ACC112 (cell line): Measurements from ENCODE around the gene ZYG11B.
"Not testable (repeated sequence)": the region's sequence is repeated elsewhere in the genome, so short reads cannot be mapped to it uniquely, and the experiment has no call there.

Experiments used
- H2AFZ ChIP-seq: fragments of 200-600 bp; sonication (generic); one replicate; pipeline ENCODE4 v1.6.0; 2017; ENCODE audit warnings: antibody characterized with exemption, low read length; ENCODE audit not compliant: unreplicated experiment
- H3K27ac ChIP-seq: fragments of 200-600 bp; sonication (generic); 2 replicates; pipeline ENCODE4 v1.5.1; 2014; ENCODE audit warnings: low read depth, mild to moderate bottlenecking, antibody characterized with exemption, low read length, moderate library complexity
- H3K27me3 ChIP-seq: fragments of 200-600 bp; sonication (generic); 2 replicates; pipeline ENCODE4 v1.6.1; 2014; ENCODE audit warnings: mild to moderate bottlenecking, antibody characterized with exemption, low read length, moderate library complexity, mixed read lengths; ENCODE audit not compliant: insufficient read depth
- H3K36me3 ChIP-seq: fragments of 200-600 bp; sonication (generic); 2 replicates; pipeline ENCODE4 v1.6.1; 2016; ENCODE audit warnings: mild to moderate bottlenecking, antibody characterized with exemption, low read length, moderate library complexity, mixed read lengths; ENCODE audit not compliant: insufficient read depth
- H3K4me1 ChIP-seq: fragments of 200-600 bp; sonication (generic); one replicate; pipeline ENCODE4 v1.6.1; 2016; ENCODE audit warnings: low read length, mixed read lengths; ENCODE audit not compliant: insufficient read depth, unreplicated experiment, control insufficient read depth
- H3K4me3 ChIP-seq: fragments of 200-600 bp; sonication (generic); 2 replicates; pipeline ENCODE4 v1.5.1; 2014; ENCODE audit warnings: mild to moderate bottlenecking, low read depth, low read length
- H3K79me2 ChIP-seq: fragments of 200-600 bp; sonication (generic); one replicate; pipeline ENCODE4 v1.6.0; 2016; ENCODE audit warnings: low read length; ENCODE audit not compliant: control insufficient read depth, unreplicated experiment, insufficient read depth

Gene ZYG11B

DNA sequence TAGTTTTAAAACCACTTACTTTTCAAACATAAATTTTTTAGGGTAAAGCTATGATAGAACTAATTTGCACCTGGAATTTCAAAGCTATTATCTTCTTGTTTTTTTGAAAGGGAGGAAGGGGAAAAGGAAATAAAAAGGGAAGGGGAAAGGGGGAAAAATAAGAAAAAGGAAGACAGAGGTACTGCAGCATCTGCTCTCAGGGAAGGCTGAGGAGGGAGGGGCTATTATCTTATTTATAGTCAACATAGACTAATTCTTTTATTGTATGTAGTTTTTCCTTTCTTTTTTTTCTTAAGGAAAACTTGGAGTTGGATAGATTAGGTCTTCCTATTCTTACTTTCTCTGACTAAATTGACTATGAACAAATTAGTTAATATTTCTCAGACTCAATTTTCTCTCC is 74.8 kb downstream of the ZYG11B start:
- H3K4me3 ChIP-seq = no peak overlapping the region
- H3K27ac ChIP-seq = no peak overlapping the region
- no peak overlapping the region for H2AFZ ChIP-seq
- no peaks in the 10 kb centered on the region for H3K79me2 ChIP-seq
- peaks cover 3% of the 10 kb centered on the region; the same call in 1 of the 2 replicates for H3K36me3 ChIP-seq
- H3K27me3 ChIP-seq = no peaks in the 10 kb centered on the region
- peaks cover 2% of the 10 kb centered on the region for H3K4me1 ChIP-seq

DNA sequence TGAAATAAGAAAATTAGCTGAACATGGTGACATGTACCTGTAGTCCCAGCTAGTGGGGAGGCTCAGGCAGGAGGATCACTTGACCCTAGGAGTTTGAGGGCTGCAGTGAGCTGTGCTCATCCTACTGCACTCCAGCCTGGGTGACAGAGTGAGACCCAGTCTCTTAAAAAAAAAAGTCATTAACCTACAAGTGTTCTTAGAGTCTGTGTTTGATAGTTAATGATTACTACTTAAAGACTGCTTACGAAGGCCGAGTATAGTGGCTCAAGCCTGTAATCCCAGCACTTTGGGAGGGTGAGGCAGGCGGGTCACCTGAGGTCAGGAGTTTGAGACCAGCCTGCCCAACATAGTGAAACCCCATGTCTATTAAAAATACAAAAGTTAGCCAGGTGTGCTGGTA is 77.8 kb downstream of the ZYG11B start:
- not testable (repeated sequence) for H3K4me1 ChIP-seq, H3K27me3 ChIP-seq, H3K4me3 ChIP-seq, H3K79me2 ChIP-seq, H2AFZ ChIP-seq, H3K27ac ChIP-seq, H3K36me3 ChIP-seq

DNA sequence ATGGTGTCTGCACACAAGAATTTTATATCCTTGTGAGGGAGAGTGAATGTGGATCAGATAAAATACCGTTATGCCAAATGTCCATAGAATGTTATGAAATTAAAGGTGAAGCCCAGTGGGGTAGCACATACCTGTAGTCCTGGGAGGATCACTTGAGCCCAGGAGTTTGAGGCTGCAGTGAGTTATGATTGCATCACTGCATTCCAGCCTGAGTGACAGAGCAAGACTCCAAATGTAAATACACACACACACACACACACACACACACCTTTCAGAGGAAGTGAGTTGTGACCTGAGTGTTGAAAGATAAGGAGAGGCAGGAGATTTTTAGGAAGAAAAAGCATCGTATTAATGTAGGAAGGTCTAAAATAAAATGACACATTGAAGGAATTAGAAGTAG is 88.2 kb downstream of the ZYG11B start:
- no peaks in the 10 kb centered on the region for H3K27me3 ChIP-seq
- no peak overlapping the region for H2AFZ ChIP-seq
- no peaks in the 10 kb centered on the region for H3K79me2 ChIP-seq
- H3K36me3 ChIP-seq = peaks cover 5% of the 10 kb centered on the region
- no peaks in the 10 kb centered on the region for H3K4me1 ChIP-seq
- no peak overlapping the region for H3K27ac ChIP-seq
- H3K4me3 ChIP-seq = no peak overlapping the region

DNA sequence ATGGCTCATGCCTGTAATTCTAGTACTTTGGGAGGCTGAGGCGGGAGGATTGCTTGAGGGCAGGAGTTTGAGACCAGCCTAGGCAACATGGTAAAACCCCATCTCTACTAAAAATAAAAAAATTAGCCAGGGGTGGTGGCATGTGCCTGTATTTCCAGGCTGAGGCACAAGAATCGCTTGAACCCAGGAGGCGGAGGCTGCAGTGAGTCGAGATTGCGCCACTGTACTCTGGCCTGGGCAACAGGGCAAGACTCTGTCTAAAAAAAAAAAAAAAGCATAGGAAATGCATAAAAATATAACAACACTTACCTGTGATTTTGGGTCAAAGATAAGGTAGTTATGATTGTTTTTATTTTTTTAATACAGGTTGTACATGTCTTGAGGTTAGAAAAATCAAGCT is 94.6 kb downstream of the ZYG11B start:
- H3K27me3 ChIP-seq, H3K4me1 ChIP-seq, H3K79me2 ChIP-seq, H2AFZ ChIP-seq, H3K4me3 ChIP-seq, H3K27ac ChIP-seq, H3K36me3 ChIP-seq: not testable (repeated sequence)

DNA sequence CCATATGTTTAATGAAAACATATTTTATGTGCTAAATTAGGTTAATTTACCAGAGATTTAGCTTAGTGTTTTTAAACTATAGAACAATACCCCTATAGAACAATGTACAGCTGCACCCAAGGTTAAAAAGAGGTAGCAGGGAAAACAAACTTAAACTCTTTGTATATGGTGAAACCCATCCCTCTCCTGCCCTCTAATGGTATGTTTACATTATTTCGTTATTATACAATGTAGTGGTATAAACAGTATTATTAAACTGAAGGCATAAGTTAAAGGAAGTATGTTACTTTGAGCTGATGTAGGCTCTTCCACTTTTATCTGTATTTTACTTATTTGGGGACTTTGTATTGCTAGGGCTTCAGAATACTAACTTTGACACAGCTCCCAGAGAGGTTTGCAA is 99.6 kb downstream of the ZYG11B start:
- H3K79me2 ChIP-seq = no peaks in the 10 kb centered on the region
- no peaks in the 10 kb centered on the region for H3K36me3 ChIP-seq
- H3K4me1 ChIP-seq = no peaks in the 10 kb centered on the region
- H3K27me3 ChIP-seq = no peaks in the 10 kb centered on the region
- no peak overlapping the region for H2AFZ ChIP-seq
- no peak overlapping the region for H3K27ac ChIP-seq
- no peak overlapping the region for H3K4me3 ChIP-seq

DNA sequence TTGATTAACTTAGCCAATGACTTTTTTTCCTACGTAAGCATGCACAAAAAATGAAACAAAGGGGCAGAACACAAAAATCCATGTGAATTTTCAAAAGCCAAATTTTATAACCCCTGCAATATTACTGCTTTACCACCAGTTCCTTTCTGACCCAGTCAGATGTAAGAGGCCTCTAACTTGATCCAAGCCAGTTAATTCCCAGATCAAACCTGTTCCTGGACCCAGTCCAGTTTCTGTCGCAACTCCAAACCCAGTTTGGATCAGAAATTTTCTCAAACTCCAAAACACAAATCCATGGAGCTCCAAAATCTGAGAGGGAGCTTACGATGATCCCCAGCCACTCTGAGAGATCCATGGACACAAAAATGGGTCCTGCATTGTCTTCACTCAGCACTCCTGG is 108.5 kb downstream of the ZYG11B start:
- no peaks in the 10 kb centered on the region for H3K36me3 ChIP-seq
- peaks cover 10% of the 10 kb centered on the region for H3K4me1 ChIP-seq
- no peaks in the 10 kb centered on the region for H3K79me2 ChIP-seq
- H3K4me3 ChIP-seq = no peak overlapping the region
- H3K27me3 ChIP-seq = no peaks in the 10 kb centered on the region
- no peak overlapping the region for H3K27ac ChIP-seq
- H2AFZ ChIP-seq = no peak overlapping the region

DNA sequence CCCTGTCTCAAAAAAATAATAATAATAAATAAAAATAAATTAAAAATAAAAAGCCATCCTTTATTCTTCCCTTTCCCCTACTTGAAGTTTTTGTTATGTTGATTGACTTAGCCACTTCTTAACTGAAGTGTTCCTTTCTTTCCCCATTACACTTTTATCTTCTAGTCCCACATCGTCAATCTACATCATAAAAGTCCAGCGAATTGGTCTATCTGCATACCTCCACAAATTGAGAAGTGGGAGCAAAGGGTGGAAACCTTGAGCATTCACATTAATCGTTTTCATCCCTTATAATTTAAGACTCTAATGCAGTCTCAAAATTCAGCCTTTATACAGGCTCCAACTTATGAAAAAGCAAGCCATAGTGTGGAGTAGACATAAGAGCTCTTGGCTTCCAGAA is 109.8 kb downstream of the ZYG11B start:
- H3K36me3 ChIP-seq = no peaks in the 10 kb centered on the region
- H3K27me3 ChIP-seq = no peaks in the 10 kb centered on the region
- H3K4me3 ChIP-seq = no peak overlapping the region
- H3K79me2 ChIP-seq = no peaks in the 10 kb centered on the region
- H3K4me1 ChIP-seq = peaks cover 10% of the 10 kb centered on the region
- no peak overlapping the region for H2AFZ ChIP-seq
- no peak overlapping the region for H3K27ac ChIP-seq

DNA sequence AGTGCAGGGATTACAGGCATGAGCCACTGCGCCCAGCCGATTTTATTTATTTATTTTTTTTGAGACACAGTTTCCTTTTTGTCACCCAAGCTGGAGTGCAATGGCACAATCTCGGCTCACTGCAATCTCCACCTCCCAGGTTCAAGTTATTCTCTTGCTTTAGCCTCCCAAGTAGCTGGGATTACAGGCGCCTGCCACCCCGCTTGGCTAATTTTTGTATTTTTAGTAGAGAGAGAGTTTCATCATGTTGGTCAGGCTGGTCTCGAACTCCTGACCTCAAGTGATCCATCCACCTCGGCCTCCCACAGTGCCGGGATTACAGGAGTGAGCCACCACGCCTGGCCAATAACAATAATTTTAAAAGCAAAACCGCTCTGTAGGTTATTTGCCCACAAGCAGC is 112.9 kb downstream of the ZYG11B start:
- H3K36me3 ChIP-seq, H3K4me3 ChIP-seq, H3K79me2 ChIP-seq, H3K4me1 ChIP-seq, H3K27ac ChIP-seq, H2AFZ ChIP-seq, H3K27me3 ChIP-seq: not testable (repeated sequence)

DNA sequence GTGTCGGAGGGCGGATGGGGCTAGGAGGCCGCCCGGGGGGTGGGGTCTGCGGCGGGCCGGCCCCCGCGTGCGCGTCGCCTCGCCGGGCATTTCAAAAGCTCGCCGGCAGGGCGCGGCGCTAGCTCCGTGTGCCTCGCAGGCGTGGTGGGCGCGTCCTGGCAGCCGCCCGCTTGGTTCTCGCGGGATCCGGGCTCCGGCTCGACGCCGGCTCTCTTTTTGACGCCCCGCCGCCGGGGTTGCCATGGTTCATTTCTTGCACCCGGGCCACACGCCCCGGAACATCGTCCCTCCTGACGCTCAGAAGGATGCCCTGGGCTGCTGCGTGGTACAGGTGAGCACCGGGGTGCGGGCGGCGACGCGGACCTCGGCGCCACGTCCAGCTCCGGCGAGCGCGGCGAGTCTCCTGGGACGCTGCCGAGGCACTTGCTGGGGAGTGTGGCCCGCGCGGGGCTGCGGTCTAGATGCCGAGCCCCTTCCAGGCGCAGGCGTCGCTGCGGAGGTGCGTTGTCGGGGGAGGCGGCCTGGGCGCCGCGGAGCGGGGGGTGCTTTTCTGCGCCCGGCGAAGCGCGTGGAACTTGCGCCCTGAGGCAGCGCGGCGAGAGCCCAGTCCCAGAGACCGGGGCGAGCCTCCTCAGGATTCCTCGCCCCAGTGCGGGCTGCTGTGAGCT is 116.5 kb downstream of the ZYG11B start, which contains the start of gene ZYG11A:
ZYG11A (plus strand) TSS at position 118 of the 668 bp plus-strand sequence; CDS start at position 242, 124 bp downstream.
- Histone ChIP-seq H3K4me3 (peak within 1 kb of the TSS; percentile 100), H3K27ac (peak within 1 kb of the TSS; percentile 16; the same call in 1 of the 2 replicates), H3K4me1 (peaks cover 7% of the 10 kb centered on the region), H2AFZ (peak within 1 kb of the TSS; percentile 98), H3K27me3 (no peaks in the 10 kb centered on the region), H3K79me2 (peaks cover 28% of the 10 kb centered on the region), H3K36me3 (no peaks in the 10 kb centered on the region)

DNA sequence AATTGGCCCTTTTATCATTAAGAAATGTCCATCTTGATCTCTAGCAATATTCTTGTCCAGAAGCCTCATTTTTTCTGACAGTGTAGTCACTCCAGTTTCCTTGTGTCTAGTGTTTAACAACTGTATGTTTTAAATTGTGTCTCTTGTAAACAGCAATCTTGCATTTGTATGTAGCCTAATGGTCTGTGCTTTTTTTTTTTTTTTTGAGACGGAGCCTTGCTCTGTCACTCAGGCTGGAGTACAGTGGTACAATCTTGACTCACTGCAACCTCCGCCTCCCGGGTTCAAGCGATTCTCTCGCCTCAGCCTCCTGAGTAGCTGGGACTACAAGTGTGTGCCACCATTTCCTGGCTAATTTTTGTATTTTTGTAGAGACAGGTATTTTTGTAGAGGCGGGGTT is 118.9 kb downstream of the ZYG11B start:
- H3K4me1 ChIP-seq, H3K27ac ChIP-seq, H3K4me3 ChIP-seq, H3K27me3 ChIP-seq, H3K36me3 ChIP-seq: not testable (repeated sequence)
- Histone ChIP-seq H2AFZ (peak overlapping the region; percentile 21), H3K79me2 (peaks cover 42% of the 10 kb centered on the region)

DNA sequence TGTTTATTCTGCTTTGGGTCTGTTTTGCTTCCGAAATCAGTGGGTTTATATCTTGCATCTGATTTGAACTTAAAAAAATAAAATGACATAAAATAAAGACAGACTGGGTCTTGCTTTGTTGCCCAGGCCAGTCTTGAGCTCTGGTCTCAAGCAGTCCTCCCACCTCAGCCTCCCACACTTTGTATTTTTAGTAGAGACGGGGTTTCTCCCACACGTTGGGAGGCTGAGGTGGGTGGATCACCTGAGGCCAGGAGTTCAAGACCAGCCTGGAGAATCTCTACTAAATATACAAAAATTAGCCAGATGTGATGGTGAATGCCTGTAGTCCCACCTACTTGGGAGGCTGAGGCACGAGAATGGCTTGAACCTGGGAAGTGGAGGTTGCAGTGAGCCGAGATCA is 122.2 kb downstream of the ZYG11B start:
- no peaks in the 10 kb centered on the region for H3K27me3 ChIP-seq
- no peaks in the 10 kb centered on the region for H3K36me3 ChIP-seq
- H2AFZ ChIP-seq = no peak overlapping the region
- H3K4me1 ChIP-seq = peaks cover 7% of the 10 kb centered on the region
- H3K27ac ChIP-seq = no peak overlapping the region
- no peak overlapping the region for H3K4me3 ChIP-seq
- H3K79me2 ChIP-seq = peaks cover 57% of the 10 kb centered on the region
